GM12872 (cell line): ENCODE results near the gene CYP4A22.

Source experiments
- TF ChIP-seq, protein P1 (sequence below): IDR thresholded peaks from 3 replicates; pipeline ENCODE4 v1.5.1; 2011; ENCODE audit warnings: low read depth, mild to moderate bottlenecking, low read length, moderate library complexity; ENCODE audit not compliant: insufficient read depth

CYP4A22 gene

DNA sequence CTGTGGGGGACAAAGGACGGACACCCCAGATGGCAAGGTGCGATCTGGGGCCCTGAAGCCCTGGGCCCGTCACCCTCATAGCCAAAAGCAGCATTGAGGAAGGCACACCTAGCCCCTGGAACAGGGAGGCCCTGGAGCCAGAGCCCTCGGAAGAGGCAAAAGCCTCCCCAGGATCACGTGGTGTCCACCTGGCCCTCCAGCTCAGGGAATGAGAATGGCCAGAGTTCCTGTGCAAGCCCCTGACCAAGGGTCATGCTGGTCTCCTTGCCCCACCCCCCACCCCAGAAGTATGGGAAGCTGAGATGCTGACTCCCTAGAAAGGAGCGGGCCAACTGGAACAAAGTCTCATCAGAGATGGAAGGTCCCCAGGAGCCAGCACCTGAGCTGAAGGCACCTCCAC is 53.6 kb downstream of the CYP4A22 start:
- TF ChIP-seq, protein P1, sequence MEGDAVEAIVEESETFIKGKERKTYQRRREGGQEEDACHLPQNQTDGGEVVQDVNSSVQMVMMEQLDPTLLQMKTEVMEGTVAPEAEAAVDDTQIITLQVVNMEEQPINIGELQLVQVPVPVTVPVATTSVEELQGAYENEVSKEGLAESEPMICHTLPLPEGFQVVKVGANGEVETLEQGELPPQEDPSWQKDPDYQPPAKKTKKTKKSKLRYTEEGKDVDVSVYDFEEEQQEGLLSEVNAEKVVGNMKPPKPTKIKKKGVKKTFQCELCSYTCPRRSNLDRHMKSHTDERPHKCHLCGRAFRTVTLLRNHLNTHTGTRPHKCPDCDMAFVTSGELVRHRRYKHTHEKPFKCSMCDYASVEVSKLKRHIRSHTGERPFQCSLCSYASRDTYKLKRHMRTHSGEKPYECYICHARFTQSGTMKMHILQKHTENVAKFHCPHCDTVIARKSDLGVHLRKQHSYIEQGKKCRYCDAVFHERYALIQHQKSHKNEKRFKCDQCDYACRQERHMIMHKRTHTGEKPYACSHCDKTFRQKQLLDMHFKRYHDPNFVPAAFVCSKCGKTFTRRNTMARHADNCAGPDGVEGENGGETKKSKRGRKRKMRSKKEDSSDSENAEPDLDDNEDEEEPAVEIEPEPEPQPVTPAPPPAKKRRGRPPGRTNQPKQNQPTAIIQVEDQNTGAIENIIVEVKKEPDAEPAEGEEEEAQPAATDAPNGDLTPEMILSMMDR: no peak

DNA sequence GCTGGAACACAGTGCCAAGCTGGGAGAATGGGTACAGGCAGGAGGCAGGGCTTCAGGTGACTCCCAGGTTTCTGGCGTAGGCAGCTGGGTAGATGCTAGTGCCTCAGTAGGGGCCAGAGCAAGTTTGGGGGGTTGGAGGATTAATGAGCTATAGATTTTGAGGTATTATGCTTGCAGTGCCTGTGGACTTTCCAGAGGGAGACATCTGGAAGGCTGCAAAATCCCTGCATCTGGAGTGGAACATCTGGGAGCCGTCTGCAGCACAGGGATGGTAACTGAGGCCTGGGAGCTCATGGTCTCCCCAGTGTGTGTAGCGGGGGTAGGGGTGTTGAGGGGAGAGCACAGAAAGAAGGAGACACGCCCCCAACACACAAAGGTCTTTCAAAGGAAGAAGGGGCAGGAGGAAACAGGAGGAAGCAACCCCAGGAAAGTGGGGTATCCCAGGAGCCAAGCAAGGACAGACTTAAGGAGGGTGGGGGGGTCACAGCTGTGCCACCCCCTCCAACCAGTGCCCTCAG is 54.8 kb downstream of the CYP4A22 start:
- TF ChIP-seq, protein P1: no peak

DNA sequence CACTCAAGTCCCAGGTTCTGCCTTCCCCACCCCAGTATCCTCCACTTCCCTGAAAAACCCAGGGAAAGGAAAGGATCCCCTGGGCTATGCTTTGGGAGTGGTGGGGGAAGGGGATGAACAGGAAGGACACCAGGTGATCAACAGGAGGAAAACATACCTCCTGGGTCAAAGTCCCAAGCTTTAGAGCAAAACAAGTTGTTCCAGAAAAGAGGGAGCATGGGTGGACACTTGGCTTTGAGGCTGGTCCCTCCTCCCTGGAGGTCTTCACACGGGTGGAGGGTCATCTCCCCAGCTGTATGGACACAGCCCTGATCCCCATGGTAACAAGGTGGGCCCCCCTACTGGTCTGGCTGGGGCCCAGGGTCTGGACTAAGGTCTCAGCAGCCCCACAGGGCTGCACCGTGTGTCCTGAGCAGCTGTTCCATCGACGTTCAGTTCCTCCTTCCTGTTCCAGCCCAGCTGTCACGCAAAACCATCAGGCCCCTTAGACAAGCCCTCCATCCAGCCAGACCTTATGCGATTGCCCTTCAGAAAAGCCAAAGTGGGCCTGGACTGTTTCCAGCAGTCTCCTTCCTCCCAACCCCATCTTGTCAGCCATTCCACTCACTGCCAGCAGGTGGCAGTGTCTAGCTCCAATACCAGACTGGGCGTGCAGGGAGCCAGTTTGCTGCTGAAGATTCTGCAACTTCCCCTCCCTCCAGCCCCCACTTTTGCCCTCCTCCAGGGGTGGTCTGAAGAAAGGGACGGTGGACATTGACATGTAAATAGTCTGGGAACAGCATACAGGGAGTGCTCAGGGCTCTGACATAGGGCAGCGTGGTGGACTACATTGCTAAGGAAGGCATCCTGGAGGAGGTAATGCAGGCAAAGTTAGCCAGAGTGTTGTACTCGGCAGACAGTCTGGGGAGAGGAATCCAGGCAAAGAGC is 55.5 kb downstream of the CYP4A22 start:
- TF ChIP-seq, protein P1: peak; percentile 99

DNA sequence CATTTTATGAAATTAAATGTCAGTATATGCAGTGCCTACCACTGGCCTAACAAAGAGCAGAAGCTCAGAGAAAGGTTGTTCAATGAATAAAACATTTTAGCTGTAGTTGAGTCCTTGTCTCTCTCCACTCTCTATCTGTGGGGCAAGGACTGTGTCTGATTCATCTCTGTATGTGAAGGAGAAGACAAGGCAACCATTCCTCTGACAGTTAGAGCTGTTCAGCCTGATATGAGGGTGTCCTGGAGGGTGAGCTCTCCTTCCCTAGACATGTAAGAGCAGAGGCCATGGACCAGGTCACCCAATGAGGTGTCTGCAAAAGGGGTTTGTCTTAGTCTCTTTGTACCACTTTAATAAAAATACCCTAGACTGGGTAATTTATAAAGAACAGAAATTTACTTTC is 57.1 kb downstream of the CYP4A22 start:
- TF ChIP-seq, protein P1: no peak

DNA sequence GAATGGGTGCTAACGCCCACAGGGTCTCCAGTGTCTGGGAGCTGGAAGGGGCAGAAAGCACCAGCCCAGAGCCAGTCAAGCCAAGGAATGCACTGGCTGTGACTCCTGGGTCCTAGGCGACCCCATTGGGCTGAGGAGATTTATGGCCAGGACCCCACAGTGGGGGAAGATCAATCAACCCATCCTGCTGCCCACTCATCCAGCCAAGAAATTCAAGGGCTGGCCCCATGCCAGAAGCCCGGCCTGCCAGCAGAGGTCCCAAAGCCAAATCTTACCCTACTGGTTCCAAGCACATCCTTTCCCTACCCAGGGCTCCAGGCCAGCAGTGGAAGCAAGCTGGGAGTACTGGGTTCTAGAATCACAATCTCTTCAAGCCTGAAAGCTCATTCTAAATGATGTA is 59.4 kb downstream of the CYP4A22 start:
- TF ChIP-seq, protein P1: no peak

DNA sequence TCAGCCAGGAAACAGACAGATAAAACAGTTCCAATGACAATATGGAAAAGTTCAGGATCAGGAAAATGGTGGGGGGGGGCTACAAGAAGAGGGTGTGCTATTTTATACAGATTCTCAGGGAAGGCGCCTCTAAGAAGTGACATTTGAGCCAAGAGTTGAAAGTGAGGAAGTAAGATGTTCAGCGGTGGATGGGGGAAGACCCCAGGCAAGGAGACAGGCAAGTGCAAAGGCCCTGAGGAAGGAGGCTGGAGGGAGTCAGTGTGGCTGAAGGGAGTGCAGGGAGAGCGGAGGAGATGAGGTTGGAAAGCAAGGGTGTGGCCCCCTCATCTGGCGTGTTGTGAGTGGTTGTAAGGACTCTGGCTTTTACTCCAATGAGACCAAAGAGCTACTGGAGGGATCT is 61.0 kb downstream of the CYP4A22 start:
- TF ChIP-seq, protein P1: no peak
